IPS-18c (cell line): Measurements from ENCODE around the gene GIGYF2.

Experiments
- H3K4me3 ChIP-seq: 2 replicates; pipeline ENCODE4 v1.7.0; 2013; ENCODE audit warnings: low read depth, mild to moderate bottlenecking, low read length, moderate library complexity; ENCODE audit not compliant: insufficient read depth
- H3K9me3 ChIP-seq: one replicate; pipeline ENCODE4 v1.6.1; 2013; ENCODE audit warnings: mild to moderate bottlenecking, low read length, moderate library complexity; ENCODE audit not compliant: control insufficient read depth, insufficient read depth

Gene GIGYF2

GRCh38 chr2:232888839-232889529 is 191.9 kb downstream of the GIGYF2 start:
- Histone ChIP-seq H3K4me3 (no peak overlapping the region), H3K9me3 (no peaks in the 10 kb centered on the region)

- Histone ChIP-seq H3K9me3 (no peaks in the 10 kb centered on the region), H3K4me3 (no peak overlapping the region)
These were observed 192.8 kb downstream of the GIGYF2 start for GRCh38 chr2:232889876-232890401.

- Histone ChIP-seq H3K9me3 (no peaks in the 10 kb centered on the region), H3K4me3 (no peak overlapping the region)
These were observed 193.4 kb downstream of the GIGYF2 start for GRCh38 chr2:232890536-232890895.

- Histone ChIP-seq H3K9me3 (no peaks in the 10 kb centered on the region), H3K4me3 (no peak overlapping the region)
These were observed 193.9 kb downstream of the GIGYF2 start for GRCh38 chr2:232890896-232891601.

GRCh38 chr2:232891621-232892071 is 194.5 kb downstream of the GIGYF2 start:
- H3K9me3 ChIP-seq, result no peaks in the 10 kb centered on the region
- no peak overlapping the region for H3K4me3 ChIP-seq

- H3K9me3 ChIP-seq, result no peaks in the 10 kb centered on the region
- no peak overlapping the region for H3K4me3 ChIP-seq
These were observed 195.1 kb downstream of the GIGYF2 start for GRCh38 chr2:232892221-232892620.

GRCh38 chr2:232892843-232893242 is 195.7 kb downstream of the GIGYF2 start:
- no peaks in the 10 kb centered on the region for H3K9me3 ChIP-seq
- H3K4me3 ChIP-seq, result no peak overlapping the region

GRCh38 chr2:232893834-232894233 is 196.7 kb downstream of the GIGYF2 start:
- H3K4me3 ChIP-seq, result no peak overlapping the region

GRCh38 chr2:232894251-232894650 is 197.1 kb downstream of the GIGYF2 start:
- no peaks in the 10 kb centered on the region for H3K9me3 ChIP-seq
- H3K4me3 ChIP-seq, result no peak overlapping the region

More at GRCh38 chr2:232893834-232894233, 196.7 kb downstream of the GIGYF2 start:
- no peaks in the 10 kb centered on the region for H3K9me3 ChIP-seq

GRCh38 chr2:232894746-232895145 is 197.6 kb downstream of the GIGYF2 start:
- Histone ChIP-seq H3K4me3 (no peak overlapping the region), H3K9me3 (no peaks in the 10 kb centered on the region)

GRCh38 chr2:232896111-232896510 is 199.0 kb downstream of the GIGYF2 start:
- no peaks in the 10 kb centered on the region for H3K9me3 ChIP-seq
- no peak overlapping the region for H3K4me3 ChIP-seq

- H3K4me3 ChIP-seq, result no peak overlapping the region
- no peaks in the 10 kb centered on the region for H3K9me3 ChIP-seq
These were observed 199.8 kb downstream of the GIGYF2 start for GRCh38 chr2:232896720-232897597.

GRCh38 chr2:232897598-232898408 is 200.7 kb downstream of the GIGYF2 start:
- Histone ChIP-seq H3K4me3 (no peak overlapping the region), H3K9me3 (no peaks in the 10 kb centered on the region)

- Histone ChIP-seq H3K9me3 (no peaks in the 10 kb centered on the region), H3K4me3 (no peak overlapping the region)
These were observed 201.7 kb downstream of the GIGYF2 start for GRCh38 chr2:232898592-232899543.

- H3K9me3 ChIP-seq, result peaks cover 2% of the 10 kb centered on the region
- H3K4me3 ChIP-seq, result no peak overlapping the region
These were observed 203.9 kb downstream of the GIGYF2 start for GRCh38 chr2:232900811-232901735.
